Activated T-helper 1 cell treated with anti-CD3 and anti-CD28 coated beads, Interleukin-12 subunit alpha, Interleukin-12 subunit beta, Interleukin-2, Interleukin-4 antibody, amounts not matched to agents 30 ng/mL and 10 ng/mL and 1 ng/mL, durations not matched to agents 14 hours and 24 hours and 36 hours (primary cell): Measurements from ENCODE around the gene HOXA4. TPM values are rescaled to one million over a fixed set of nuclear protein-coding genes. Genes with fewer than 3 reads are reported as not detected.

Experiments
- DNase-seq: peaks from one replicate; pipeline ENCODE4 v3.0.0; 2021; ENCODE audit warnings: low spot score
- H3K27ac Mint-ChIP-seq: one replicate; pipeline ENCODE4 v1.8.0; 2021; ENCODE audit warnings: mild to moderate bottlenecking, mixed read lengths
- H3K27me3 Mint-ChIP-seq: one replicate; pipeline ENCODE4 v1.8.0; 2022; ENCODE audit warnings: mild to moderate bottlenecking, moderate library complexity, mixed read lengths; ENCODE audit not compliant: insufficient read depth
- H3K36me3 Mint-ChIP-seq: one replicate; pipeline ENCODE4 v1.8.0; 2021; ENCODE audit warnings: low read depth, mixed read lengths
- H3K4me1 Mint-ChIP-seq: one replicate; pipeline ENCODE4 v1.8.0; 2021; ENCODE audit warnings: low read depth, mixed read lengths
- H3K4me3 Mint-ChIP-seq: one replicate; pipeline ENCODE4 v1.8.0; 2021; ENCODE audit warnings: mild to moderate bottlenecking, moderate library complexity, mixed read lengths
- H3K9me3 Mint-ChIP-seq: one replicate; pipeline ENCODE4 v1.8.0; 2021; ENCODE audit warnings: mixed read lengths
- intact Hi-C: fragments of 100-400 bp; cut with micrococcal nuclease; formaldehyde crosslinking; loops from one replicate; pipeline ENCODE4 v1.15.1; 2024
- total RNA-seq: library from RNA; stranded (reverse); gene quantifications from 2 replicates; pipeline ENCODE4 v1.2.3, GENCODE V29; 2022

HOXA4 gene
- total RNA-seq, 1 donor from 2014 or later, result not detected

DNA sequence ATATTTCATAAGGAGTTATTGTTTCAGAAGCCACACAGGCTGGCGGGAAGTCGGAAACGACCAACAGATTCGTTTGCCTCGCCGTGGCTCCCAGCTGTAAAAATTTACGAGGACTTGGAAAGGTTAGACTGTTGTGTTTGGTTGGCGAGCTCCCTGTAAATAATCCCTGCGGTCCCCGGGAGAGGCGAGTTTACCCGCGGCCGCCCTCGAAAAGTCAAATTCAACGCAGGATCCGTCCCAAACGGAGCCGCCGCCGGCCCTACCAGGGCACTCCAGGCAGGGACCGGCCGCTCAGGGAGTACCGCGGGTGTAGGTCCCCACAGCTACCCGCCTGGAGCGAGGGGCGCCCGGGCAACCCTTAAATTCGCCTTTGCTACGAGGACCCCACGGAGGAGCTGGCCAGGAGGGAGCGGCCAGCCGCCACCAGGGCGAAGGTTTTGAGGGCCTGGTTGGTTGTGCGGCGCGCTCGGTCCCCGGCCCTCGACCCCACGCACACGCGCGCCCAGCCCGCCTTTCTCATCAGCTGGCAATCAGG, 35.5 kb upstream of the HOXA4 start:
- no peak overlapping the region for H3K4me3 Mint-ChIP-seq
- H3K9me3 Mint-ChIP-seq, result no peaks in the 10 kb centered on the region
- H3K27me3 Mint-ChIP-seq, result peaks cover 74% of the 10 kb centered on the region
- peaks cover 2% of the 10 kb centered on the region for H3K36me3 Mint-ChIP-seq
- peaks cover 4% of the 10 kb centered on the region for H3K4me1 Mint-ChIP-seq
- intact Hi-C loops, result no loop called here
- H3K27ac Mint-ChIP-seq, result peak overlapping the region; percentile 83
- DNase-seq, result no peak

DNA sequence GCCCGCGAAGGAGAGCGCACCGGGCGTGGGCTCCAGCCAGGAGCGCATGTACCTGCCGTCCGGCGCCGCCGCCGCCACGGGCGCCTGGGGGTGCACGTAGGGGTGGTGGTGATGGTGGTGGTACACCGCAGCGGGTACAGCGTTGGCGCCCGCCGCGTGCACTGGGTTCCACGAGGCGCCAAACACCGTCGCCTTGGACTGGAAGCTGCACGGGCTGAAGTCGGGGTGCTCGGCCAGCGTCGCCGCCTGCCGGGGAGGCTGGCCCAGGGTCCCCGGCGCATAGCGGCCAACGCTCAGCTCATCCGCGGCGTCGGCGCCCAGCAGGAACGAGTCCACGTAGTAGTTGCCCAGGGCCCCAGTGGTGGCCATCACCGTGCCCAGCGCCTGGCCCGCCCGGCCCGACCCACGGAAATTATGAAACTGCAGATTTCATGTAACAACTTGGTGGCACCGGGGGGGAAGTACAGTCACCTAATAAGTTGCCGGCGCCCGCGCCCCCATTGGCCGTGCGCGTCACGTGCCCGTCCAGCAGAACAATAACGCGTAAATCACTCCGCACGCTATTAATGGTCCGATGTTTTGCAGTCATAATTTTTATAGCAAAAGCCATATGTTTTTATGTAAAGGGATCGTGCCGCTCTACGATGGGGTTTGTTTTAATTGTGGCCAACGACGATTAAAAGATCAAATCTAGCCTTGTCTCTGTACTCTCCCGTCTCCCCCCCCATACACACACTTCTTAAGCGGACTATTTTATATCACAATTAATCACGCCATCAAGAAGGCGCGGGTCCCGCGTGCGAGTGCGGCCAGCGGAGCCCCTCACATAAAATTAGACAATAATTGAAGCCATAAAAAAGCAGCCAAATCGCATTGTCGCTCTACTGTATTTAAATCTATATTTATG, 34.8 kb upstream of the HOXA4 start, which contains the start of gene HOXA9:
TSS of gene HOXA9 (minus strand) at position 449 of the 907 bp plus-strand sequence. CDS start at position 369, 80 bp downstream.
- DNase-seq, result no peak
- intact Hi-C loops, result no loop called here
- H3K36me3 Mint-ChIP-seq, result peaks cover 2% of the 10 kb centered on the region
- peak within 1 kb of the TSS; percentile 83 for H3K27ac Mint-ChIP-seq
- H3K27me3 Mint-ChIP-seq, result peaks cover 71% of the 10 kb centered on the region
- peaks cover 5% of the 10 kb centered on the region for H3K4me1 Mint-ChIP-seq
- H3K9me3 Mint-ChIP-seq, result no peaks in the 10 kb centered on the region
- no peak within 1 kb of the TSS for H3K4me3 Mint-ChIP-seq

DNA sequence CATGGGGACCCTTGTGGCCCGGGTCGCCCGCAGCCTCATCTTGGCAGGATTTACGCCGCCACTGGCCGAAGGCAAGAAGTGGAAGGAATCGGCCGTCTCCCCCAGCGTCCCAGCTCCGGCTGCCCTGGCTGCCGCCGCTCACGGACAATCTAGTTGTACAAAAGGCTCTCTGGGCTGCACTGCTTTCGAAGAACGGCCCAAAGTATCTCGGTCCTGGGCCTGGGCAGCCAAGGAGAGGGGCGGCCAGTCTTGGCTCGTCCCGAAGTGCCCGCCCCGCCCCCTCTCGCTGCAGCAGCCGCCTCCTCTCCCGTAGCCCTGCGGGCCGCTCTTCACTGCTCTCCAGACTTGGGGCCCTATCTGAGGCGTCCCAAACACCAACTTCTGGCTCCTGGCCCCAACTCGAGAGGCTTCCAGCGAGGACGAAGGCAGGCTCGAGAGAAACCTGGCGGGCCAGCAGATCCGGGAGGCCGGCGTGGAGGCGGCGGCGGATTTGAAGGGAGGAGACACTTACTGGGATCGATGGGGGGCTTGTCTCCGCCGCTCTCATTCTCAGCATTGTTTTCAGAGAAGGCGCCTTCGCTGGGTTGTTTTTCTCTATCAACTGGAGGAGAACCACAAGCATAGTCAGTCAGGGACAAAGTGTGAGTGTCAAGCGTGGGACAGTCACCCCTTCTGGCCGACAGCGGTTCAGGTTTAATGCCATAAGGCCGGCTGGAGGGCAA, 34.0 kb upstream of the HOXA4 start:
- Mint-ChIP-seq H3K4me1 (peaks cover 13% of the 10 kb centered on the region), H3K27me3 (peaks cover 77% of the 10 kb centered on the region), H3K36me3 (peaks cover 2% of the 10 kb centered on the region), H3K27ac (peak overlapping the region; percentile 61), H3K4me3 (no peak overlapping the region), H3K9me3 (no peaks in the 10 kb centered on the region)
- intact Hi-C loops, result no loop called here
- DNase-seq, result no peak

DNA sequence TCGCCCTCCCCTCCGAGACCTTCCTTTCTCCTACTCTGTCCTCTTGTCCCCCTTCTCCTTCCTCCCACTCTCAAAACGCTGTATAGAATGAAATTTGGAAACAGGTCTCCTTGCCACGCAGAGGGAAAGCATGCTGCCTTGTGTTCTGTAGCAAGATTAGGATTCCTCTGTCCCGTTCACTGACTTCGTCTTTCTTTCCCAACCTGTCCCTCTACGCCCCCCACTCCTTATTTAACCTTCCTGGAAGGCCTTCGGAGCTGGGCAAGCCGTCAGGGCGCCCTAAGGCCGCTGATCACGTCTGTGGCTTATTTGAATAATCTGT, 33.4 kb upstream of the HOXA4 start:
- no peaks in the 10 kb centered on the region for H3K9me3 Mint-ChIP-seq
- intact Hi-C loops, result no loop called here
- peaks cover 13% of the 10 kb centered on the region for H3K4me1 Mint-ChIP-seq
- no peak for DNase-seq
- H3K36me3 Mint-ChIP-seq, result peaks cover 2% of the 10 kb centered on the region
- peak overlapping the region; percentile 61 for H3K27ac Mint-ChIP-seq
- no peak overlapping the region for H3K4me3 Mint-ChIP-seq
- peaks cover 79% of the 10 kb centered on the region for H3K27me3 Mint-ChIP-seq

DNA sequence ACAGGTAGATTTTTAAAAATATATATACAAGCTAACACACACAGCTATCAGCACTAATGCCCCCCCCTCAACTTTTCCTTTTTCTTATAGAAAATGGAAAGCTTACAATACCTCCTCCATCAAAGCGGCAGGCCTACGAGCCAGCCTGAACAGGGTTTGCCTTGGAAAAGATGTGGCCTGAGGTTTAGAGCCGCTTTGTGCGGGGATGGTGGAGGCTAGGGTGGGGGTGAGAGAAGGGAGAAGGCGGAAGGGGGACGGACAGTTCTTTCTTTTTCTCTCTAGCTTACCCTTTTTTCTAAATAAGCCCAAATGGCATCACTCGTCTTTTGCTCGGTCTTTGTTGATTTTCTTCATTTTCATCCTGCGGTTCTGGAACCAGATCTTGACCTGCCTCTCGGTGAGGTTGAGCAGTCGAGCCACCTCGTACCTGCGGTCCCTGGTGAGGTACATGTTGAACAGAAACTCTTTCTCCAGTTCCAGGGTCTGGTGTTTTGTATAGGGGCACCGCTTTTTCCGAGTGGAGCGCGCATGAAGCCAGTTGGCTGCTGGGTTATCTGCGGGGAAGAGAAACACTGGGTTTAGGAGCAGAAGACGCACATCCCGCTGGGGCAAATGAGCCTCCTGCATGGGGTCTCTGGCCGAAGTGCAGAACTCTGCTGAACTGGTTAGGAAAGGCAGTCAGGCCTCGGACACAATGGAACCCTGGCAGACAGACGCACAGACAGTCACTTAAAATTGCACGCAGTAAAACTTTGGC, 32.9 kb upstream of the HOXA4 start:
- Mint-ChIP-seq H3K4me1 (peaks cover 13% of the 10 kb centered on the region), H3K36me3 (no peaks in the 10 kb centered on the region), H3K27me3 (peaks cover 80% of the 10 kb centered on the region), H3K9me3 (no peaks in the 10 kb centered on the region), H3K4me3 (no peak overlapping the region), H3K27ac (peak overlapping the region; percentile 61)
- intact Hi-C loops, result no loop called here
- DNase-seq, result no peak

DNA sequence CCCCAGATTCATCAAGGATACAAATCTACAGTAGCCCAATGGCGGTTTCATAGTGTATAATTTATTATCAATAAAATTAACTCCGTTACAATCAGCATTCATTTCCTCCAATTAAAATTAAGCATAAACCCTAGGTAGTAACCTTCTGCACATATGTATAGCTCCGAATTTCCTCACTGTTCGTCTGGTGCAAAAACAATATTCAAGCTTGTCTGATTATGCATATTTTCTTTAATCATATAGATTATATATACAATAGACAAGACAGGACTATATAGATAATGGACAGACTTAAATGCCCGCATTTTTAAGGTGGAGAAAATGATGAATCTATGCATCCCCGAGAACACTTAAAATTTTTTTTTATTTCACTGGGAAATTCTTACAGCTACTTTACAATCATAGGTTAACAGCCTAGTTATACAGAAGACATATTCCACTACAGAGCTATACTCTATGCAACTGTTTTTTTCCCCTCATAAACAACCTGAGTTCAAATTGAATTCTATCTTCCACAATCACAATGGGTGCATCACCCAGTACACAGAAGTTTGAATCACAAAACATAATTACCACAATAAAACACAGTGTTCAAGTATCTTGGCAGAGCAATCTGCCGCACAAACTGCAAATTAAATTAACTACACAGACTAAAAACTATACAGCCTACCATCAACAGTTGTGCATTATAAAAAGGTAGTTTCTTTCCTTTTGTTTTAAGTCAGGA, 32.2 kb upstream of the HOXA4 start:
- no peak for DNase-seq
- Mint-ChIP-seq H3K4me1 (peaks cover 13% of the 10 kb centered on the region), H3K4me3 (no peak overlapping the region), H3K36me3 (no peaks in the 10 kb centered on the region), H3K27ac (no peak overlapping the region), H3K27me3 (peaks cover 79% of the 10 kb centered on the region), H3K9me3 (no peaks in the 10 kb centered on the region)
- intact Hi-C loops, result no loop called here

DNA sequence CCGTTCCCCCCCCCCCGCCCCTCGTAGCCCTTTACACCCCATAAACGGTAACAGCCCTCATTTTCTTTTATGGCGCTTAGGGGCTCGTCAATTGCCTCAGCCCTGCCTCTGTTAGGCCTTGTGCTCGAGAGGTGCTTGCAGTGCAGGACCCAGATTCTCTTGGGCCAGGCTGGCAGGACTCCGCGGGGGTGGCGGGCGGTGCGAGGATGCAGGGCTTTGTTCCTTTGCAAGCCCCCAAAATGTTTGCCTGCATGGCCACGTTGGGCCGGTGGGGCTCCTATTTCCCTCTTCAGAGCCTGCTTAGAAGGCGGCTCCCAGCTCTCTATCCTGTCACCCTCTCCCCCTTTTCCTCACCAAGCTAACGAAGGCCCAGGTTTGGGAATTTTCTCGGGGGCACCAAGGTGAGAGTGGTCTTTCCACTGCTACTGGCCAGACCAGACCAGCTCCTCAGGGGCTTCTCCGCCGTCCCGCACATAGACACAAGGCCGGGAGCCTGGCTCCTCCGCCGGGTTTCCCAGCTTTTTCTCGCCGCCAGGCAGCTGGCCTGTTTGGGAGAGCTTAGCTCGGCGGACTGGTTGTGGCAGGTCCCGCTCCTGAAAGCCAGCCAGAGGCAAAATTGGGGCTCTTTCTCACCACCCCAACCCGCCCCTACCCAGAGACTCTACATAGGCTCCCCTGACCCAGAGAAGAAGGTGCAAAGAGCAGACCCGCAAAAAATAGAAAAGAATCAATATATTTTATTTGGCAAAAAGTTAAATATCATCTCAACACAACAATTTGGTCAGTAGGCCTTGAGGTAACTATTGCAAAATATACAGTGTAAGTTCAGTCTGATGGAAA, 31.4 kb upstream of the HOXA4 start:
- H3K9me3 Mint-ChIP-seq, result no peaks in the 10 kb centered on the region
- no peak overlapping the region for H3K4me3 Mint-ChIP-seq
- intact Hi-C loops, result loop anchor here (1.0 to 2.0 kb wide), 10 partner anchors 9 to 1301 kb away; no protein-coding TSS in a partner anchor
- H3K4me1 Mint-ChIP-seq, result peaks cover 13% of the 10 kb centered on the region
- DNase-seq, result no peak
- no peaks in the 10 kb centered on the region for H3K36me3 Mint-ChIP-seq
- H3K27ac Mint-ChIP-seq, result no peak overlapping the region
- peaks cover 79% of the 10 kb centered on the region for H3K27me3 Mint-ChIP-seq

DNA sequence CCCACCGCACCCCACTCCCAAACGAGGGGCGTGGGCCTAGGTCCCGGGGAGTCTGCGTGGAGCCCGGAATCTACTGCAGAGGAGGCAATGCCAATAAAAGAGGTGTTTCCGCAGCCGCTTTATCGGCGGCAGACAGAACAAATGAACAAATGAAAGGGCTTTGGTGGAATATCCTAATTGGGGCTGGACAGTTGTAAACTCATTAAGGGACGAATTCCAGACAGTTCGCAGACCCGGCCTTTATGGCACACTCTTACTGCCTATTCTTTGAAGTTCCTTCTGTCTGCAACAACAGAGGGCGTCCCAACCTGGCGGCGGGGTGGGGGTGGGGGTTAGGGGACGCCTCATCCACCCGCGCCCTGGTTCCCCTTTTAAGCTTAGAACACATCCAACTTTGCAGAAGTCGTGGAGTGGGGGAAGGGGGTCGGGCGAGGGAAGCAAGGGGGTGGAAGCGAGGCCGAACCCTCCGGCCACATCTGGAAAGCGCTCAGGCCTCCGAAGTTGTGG, 30.7 kb upstream of the HOXA4 start:
- no peak overlapping the region for H3K27ac Mint-ChIP-seq
- no peaks in the 10 kb centered on the region for H3K36me3 Mint-ChIP-seq
- intact Hi-C loops, result loop anchor here (1.0 to 2.0 kb wide), 10 partner anchors 8 to 1300 kb away; no protein-coding TSS in a partner anchor
- H3K4me3 Mint-ChIP-seq, result peak overlapping the region; percentile 31
- H3K9me3 Mint-ChIP-seq, result no peaks in the 10 kb centered on the region
- peaks cover 79% of the 10 kb centered on the region for H3K27me3 Mint-ChIP-seq
- DNase-seq, result no peak
- H3K4me1 Mint-ChIP-seq, result peaks cover 13% of the 10 kb centered on the region

DNA sequence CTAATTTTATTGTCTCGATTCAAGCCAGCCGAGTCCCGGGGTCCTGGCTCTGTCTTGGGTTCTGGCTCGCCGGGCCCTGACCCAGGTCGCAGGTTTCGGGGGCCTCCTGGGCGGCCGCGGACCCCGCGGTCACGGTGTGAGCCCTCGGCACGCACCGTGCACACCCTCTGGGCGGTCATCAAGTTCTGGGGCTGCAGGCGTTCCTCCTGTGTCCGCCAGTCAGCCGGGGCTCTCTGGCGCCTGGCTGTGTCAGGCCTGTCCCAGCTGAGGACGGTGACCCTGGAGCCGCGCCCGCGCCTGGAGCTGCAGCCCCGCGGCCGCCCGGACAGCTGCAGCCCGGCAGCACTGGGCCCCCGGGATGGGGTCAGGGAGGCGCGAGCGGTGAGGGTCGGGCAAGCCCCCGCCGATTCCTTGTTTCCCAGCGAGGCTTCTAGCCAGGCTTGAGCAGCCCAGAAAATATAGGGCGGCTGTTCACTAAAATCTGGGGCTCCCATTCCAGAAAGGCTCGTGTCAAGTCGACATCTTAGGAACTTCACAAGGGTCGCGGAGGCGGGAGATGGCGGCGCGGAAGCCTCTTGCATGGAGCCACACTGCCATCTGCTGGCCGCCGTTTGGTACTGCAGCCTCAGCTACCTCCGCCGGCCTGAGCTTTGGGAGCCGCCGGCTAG, 30.1 kb upstream of the HOXA4 start:
- no peak overlapping the region for H3K27ac Mint-ChIP-seq
- no peaks in the 10 kb centered on the region for H3K9me3 Mint-ChIP-seq
- intact Hi-C loops, result loop anchor here (1.0 to 2.0 kb wide), 10 partner anchors 7 to 1300 kb away; no protein-coding TSS in a partner anchor
- H3K36me3 Mint-ChIP-seq, result no peaks in the 10 kb centered on the region
- peak; percentile 63 for DNase-seq
- peaks cover 11% of the 10 kb centered on the region for H3K4me1 Mint-ChIP-seq
- H3K27me3 Mint-ChIP-seq, result peaks cover 77% of the 10 kb centered on the region
- peak overlapping the region; percentile 37 for H3K4me3 Mint-ChIP-seq

DNA sequence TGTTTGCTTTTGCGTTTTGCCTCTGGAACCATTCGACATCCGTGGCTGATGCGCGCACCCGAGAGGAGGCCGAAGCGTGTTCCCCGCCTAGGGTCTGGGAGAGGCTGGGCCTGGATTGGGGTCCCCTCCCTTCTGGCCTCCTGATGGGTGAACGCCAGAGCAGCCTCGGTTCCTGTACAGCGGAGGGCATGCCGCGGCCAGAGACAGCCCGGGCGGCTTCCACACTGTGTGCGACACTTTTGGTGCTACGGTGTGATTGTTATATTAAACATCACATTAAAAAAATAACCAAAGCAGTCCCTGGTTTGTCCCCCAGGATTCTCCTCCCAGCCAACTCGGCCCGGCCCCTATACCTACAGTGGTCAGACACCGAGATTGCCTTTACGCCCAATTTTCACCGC, 29.6 kb upstream of the HOXA4 start:
- Mint-ChIP-seq H3K27ac (no peak overlapping the region), H3K27me3 (peaks cover 78% of the 10 kb centered on the region), H3K4me1 (peaks cover 9% of the 10 kb centered on the region), H3K36me3 (no peaks in the 10 kb centered on the region), H3K4me3 (peak overlapping the region; percentile 37), H3K9me3 (no peaks in the 10 kb centered on the region)
- DNase-seq, result no peak
- intact Hi-C loops, result loop anchor here (2.0 kb wide), 3 partner anchors 39 to 1299 kb away; no protein-coding TSS in a partner anchor
